Astrocyte (in vitro differentiated cells and primary cell): ENCODE results near the gene PKD1.
"Not testable (repeated sequence)": the region's sequence is repeated elsewhere in the genome, so short reads cannot be mapped to it uniquely, and the experiment has no call there.

ENCODE experiments used
- CTCF ChIP-seq: IDR thresholded peaks from 2 replicates; pipeline ENCODE4 v1.5.1; 2011; ENCODE audit warnings: low read depth, mild to moderate bottlenecking, inconsistent platforms, low read length, moderate library complexity; ENCODE audit not compliant: insufficient read depth
- EZH2 ChIP-seq: IDR thresholded peaks from 2 replicates; pipeline ENCODE4 v1.6.1; 2012; ENCODE audit warnings: mild to moderate bottlenecking, low read length, inconsistent platforms; ENCODE audit not compliant: insufficient read depth

DNA sequence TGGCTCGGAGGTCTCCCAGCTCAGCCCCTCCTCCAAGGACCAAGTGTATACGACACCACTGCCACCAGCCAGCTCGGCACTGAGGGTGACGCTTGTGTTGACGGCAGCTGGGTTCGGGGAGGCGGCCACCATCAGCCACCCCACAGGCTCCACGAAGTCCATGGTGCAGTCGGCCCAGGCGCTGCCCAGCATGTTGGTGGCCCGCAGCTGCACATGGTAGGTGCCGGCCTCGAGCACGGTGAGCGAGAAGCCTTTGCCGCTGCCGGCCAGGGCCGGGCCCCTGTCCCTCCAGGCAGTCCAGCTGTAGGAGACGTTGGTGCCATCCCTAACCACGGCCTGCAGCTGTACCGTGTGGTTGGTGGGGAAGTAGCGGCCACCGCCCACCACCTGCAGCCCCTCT is 25.8 kb downstream of the PKD1 start:
- TF ChIP-seq EZH2, CTCF: not testable (repeated sequence)
